Ishikawa (cell line): ENCODE measurements around the gene CLDN5.

ENCODE experiments used
- EP300 ChIP-seq: IDR thresholded peaks from 2 replicates; pipeline ENCODE4 v1.6.1; 2012; ENCODE audit warnings: borderline replicate concordance
- RAD21 ChIP-seq: IDR thresholded peaks from 2 replicates; pipeline ENCODE4 v1.6.1; 2012; ENCODE audit warnings: low read depth
- TAF1 ChIP-seq: IDR thresholded peaks from 2 replicates; pipeline ENCODE4 v1.6.1; 2012; ENCODE audit warnings: low read depth, mild to moderate bottlenecking
- TCF12 ChIP-seq: IDR thresholded peaks from 2 replicates; pipeline ENCODE4 v1.6.1; 2012; ENCODE audit warnings: low read depth
- TF ChIP-seq, protein P1 (sequence below): IDR thresholded peaks from 2 replicates; pipeline ENCODE4 v1.6.1; 2012; ENCODE audit warnings: low read depth, mild to moderate bottlenecking

DNA sequence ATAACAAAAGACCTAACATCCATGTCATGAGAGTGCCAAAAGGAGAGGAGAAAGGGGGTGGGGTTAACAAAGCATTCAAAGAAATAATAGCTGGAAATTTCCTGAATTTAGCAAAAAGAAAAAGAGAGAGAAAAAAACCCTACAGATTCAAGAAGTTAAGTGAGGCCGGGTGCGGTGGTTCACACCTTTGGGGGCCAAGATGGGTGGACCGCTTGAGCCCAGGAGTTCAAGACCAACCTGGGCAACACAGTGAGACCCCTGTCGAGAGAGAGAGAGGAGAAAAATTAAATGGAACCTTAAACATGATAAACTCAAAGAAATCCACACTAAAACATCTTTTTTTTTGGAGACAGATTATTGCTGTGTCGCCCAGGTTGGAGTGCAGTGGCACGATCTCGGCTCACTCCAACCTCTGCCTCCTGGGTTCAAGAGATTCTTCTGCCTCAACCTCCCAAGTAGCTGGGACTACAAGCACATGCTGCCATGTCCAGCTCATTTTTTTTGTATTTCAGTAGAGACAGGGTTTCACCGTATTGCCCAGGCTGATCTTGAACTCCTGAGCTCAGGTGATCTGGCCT lies 8.9 kb upstream of the CLDN5 start:
- TF ChIP-seq RAD21 (no peak), TAF1 (no peak), EP300 (no peak), TCF12 (no peak)
- TF ChIP-seq, protein P1, sequence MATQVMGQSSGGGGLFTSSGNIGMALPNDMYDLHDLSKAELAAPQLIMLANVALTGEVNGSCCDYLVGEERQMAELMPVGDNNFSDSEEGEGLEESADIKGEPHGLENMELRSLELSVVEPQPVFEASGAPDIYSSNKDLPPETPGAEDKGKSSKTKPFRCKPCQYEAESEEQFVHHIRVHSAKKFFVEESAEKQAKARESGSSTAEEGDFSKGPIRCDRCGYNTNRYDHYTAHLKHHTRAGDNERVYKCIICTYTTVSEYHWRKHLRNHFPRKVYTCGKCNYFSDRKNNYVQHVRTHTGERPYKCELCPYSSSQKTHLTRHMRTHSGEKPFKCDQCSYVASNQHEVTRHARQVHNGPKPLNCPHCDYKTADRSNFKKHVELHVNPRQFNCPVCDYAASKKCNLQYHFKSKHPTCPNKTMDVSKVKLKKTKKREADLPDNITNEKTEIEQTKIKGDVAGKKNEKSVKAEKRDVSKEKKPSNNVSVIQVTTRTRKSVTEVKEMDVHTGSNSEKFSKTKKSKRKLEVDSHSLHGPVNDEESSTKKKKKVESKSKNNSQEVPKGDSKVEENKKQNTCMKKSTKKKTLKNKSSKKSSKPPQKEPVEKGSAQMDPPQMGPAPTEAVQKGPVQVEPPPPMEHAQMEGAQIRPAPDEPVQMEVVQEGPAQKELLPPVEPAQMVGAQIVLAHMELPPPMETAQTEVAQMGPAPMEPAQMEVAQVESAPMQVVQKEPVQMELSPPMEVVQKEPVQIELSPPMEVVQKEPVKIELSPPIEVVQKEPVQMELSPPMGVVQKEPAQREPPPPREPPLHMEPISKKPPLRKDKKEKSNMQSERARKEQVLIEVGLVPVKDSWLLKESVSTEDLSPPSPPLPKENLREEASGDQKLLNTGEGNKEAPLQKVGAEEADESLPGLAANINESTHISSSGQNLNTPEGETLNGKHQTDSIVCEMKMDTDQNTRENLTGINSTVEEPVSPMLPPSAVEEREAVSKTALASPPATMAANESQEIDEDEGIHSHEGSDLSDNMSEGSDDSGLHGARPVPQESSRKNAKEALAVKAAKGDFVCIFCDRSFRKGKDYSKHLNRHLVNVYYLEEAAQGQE, result no peak
